HG02943 (cell line): Measurements from ENCODE around the gene EIF2B1.
"Not testable (repeated sequence)": the region's sequence is repeated elsewhere in the genome, so short reads cannot be mapped to it uniquely, and the experiment has no call there.

Experiments
- ATAC-seq: cut with Tn5 transposase; IDR thresholded peaks from one replicate; pipeline ENCODE4 v1.9.1; 2021; ENCODE audit warnings: mild to moderate bottlenecking, low read depth, moderate library complexity; ENCODE audit not compliant: unreplicated experiment

EIF2B1 gene

DNA sequence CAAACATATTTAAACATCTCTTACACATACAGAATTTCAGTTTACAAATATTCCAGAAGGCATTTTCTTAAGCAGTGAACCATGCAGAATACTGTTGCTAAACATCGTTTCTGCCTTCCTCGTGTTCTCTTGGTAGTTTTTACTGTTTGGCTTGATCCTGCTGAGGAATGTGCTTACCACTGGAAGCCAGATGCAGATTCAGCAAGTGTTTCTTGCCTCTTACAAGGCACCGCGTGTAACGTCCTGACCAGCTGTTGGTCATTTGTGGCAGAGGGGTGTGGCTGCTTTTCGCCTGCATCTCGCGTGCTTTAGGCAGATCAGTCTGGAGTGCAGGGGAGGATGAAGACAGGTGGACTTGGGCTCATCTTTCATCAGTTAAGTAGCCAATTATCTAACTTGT, 12.4 kb downstream of the EIF2B1 start:
- ATAC-seq = no peak

GRCh38 chr12:123617580-123617979, 15.9 kb downstream of the EIF2B1 start:
- no peak for ATAC-seq

DNA sequence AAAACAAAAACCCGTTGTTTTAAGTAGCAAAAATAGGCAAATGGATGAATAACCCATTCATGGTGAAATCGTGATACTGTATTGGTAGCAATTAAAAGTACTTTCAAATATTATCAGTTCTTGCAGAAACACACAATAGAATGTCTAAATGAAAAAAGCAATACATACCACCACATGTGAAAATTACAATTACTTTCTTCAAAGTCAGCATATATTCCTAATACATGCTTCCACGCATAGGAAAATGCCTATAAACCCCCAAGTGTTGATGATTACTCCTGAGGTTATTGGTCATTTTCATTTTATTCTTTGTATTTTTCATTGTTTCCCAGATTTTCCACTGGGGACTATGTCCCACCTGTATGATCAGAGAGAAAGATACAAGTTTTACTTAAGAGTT, 16.3 kb downstream of the EIF2B1 start:
- ATAC-seq = no peak

- no peak for ATAC-seq
Observed at GRCh38 chr12:123614531-123614930, 19.0 kb downstream of the EIF2B1 start.

- no peak for ATAC-seq
Observed at GRCh38 chr12:123614110-123614509, 19.4 kb downstream of the EIF2B1 start.

DNA sequence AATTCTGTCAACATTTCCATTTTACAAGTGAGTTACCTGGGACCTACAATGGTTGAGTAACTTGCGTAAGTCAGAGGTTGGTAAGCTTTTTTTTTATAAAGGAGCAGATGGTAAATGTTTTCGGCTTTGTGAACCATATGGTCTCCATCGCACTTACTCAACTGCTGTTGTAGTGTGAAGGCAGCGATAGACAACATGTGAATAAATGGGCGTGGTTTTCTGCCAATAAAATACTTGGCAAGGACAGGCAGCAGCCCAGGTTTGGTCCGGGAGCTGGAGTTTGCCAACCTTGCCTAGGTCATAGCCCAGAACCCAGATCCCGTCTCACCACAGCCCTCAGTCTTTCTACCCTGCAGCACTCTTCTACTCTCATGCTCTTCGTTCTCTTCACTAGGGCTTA, 25.3 kb downstream of the EIF2B1 start:
- ATAC-seq = no peak

- ATAC-seq = no peak
Observed at GRCh38 chr12:123607756-123608155, 25.7 kb downstream of the EIF2B1 start.

DNA sequence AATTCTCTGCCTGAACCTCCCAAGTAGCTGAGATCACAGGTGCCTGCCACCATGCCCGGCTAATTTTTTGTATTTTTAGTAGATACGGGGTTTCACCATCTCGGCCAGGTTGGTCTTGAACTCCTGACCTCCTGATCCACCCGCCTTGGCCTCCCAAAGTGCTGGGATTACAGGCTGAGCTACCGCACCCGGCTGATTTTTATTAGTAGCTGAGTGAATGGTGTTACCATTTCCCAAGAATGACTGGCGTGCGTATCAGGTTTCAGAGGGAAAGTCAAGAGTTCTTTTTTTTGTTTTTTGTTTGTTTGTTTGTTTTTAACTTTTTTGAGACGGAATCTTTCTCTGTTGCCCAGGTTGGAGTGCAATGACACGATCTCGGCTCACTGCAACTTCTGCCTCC, 30.0 kb downstream of the EIF2B1 start:
- ATAC-seq = not testable (repeated sequence)

DNA sequence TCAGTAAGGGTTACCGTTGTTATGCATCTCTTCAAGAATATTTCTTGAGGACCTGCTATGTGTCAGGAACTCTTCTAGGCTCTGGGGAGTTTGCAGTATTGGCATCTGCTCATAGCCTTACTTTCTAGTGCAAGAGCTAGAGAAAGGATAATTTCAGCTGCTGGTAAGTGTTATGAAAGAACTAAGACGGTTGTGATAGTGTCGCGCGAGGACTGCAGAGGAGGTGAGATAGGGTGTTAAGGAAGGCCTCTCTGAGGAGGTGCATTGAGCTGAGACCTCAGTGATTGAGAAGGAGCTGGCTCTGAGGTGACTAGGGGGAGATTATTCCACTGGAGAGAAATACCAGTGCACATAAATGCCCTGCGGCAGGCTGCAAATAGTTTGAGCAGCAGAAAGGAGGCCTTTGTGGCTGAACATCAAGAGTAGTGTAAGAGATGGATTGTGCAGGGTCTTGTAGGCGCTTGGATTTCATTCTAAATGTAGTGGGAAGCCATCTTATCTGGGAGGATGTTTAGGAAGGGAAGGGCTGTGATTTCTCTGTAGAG, 30.8 kb downstream of the EIF2B1 start:
- no peak for ATAC-seq

- ATAC-seq = peak; percentile 86
Observed at GRCh38 chr12:123601602-123602489, 31.6 kb downstream of the EIF2B1 start, which contains the start of gene DDX55. Gene DDX55 (plus strand): TSS chr12:123602099. CDS start chr12:123602149, 50 bp downstream.

GRCh38 chr12:123599721-123600120, 33.8 kb downstream of the EIF2B1 start:
- no peak for ATAC-seq

DNA sequence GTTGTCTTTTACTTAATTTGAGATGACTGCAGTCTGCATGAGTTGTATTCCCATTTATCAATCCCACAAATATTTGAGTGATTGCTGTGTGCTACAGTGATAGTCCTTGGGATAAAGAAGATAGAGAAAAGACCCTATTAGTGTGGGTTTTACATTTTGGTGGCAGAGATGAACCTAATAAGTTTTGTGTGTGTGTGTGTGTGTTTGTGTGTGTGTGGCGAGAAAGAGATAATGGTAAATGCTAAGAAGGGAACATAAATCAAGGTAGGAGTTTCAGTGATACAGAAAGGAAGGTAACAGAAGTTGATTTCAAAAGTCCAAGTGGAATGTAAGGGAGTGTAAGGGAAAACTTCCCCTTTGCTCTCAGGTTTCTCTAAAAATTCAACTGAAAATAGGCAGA, 34.2 kb downstream of the EIF2B1 start:
- no peak for ATAC-seq

- no peak for ATAC-seq
Observed at GRCh38 chr12:123598522-123598921, 35.0 kb downstream of the EIF2B1 start.

DNA sequence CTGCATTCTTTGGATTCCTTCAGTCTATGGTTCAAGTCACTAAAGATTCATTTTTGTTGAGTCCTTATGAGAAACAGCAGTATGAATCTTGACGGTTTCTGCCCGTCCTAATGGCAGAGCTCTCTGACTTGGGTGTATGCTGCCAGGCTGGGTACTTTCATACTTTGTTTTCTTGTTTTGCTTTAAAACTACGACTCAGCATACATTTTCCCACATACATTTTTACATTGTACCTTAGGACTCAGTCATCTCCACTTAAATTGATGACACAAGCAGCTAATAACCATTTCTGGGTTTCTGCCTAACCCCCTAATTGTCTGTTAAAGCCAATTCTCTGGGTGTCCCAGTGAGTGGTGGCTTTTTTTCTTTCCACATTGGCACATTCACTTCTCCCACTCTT, 36.4 kb downstream of the EIF2B1 start:
- ATAC-seq = no peak

- no peak for ATAC-seq
Observed at GRCh38 chr12:123595729-123596128, 37.8 kb downstream of the EIF2B1 start.

DNA sequence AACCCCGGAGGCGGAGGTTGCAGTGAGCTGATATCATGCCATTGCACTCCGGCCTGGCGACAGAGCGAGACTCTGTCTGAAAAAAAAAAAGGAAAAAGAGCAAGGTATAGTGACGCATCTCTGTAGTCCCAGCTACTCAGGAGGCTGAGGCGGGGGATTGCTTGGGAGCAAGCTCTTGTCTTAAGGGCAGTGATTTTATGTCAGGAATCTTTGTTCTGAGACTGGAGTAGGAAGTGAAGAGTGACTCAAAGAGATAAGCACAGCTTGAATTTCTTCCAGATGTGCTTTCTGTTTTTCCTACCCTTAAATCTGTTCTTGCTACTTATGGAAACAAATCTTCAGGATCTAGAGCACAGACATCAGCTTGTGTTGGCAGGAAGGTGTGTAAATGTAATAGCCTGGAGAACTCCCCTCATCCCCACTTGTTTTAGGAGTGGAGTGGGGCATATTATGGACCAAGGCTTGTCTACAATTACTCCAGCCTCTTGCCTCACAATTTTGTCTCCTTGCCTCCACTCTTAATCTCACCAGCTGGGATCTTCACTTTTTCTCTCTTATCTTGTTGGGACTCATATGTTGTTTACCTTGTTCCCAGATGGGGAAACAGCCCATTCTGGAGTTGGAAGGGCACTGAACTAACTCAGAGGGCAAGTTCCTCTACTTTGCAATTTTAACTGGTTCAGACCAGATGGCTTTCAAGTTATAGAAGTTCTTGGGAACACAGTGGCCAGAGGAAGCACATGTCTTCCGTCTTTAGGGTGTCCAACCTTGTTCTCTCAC, 41.6 kb downstream of the EIF2B1 start:
- ATAC-seq = no peak

GRCh38 chr12:123580772-123581171, 52.7 kb downstream of the EIF2B1 start:
- no peak for ATAC-seq

DNA sequence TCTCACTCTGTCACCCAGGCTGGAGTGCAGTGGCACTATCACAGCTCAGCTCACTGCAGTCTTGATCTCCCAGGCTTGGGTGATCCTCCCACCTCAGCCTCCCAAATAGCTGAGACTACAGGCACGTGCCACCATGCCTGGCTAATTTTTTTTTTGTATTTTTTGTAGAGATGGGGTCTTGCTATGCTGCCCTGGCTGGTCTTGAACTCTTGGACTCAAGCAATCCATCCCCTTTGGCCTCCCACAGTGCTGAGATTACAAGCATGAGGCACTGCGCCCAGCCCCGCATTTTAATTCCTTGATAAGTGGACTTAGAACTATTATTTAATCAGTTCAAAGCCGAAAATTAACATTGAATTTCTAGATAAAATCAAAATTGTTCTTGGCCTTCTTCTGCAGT, 54.7 kb downstream of the EIF2B1 start:
- not testable (repeated sequence) for ATAC-seq

DNA sequence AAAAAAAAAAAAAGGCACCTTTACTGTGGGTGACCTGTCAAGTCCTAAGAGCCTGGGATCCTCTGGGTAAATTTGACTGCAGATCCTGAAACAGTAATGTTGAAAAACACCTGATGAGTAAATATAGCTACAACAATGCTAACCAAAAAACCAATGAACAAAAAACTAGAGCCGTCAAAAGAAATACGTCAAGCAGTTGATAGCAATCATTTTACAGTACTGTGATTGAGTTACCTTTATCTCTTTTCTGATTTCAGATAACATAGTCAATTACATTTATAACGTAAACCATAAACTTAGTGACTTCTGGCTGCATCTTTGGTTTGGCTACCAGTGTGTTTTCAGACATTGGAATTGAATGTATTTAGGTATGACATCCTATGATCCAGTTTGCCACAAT, 55.2 kb downstream of the EIF2B1 start:
- no peak for ATAC-seq

- no peak for ATAC-seq
Observed at GRCh38 chr12:123576611-123577010, 56.9 kb downstream of the EIF2B1 start.

GRCh38 chr12:123573870-123574269, 59.6 kb downstream of the EIF2B1 start:
- no peak for ATAC-seq
